Activated gamma-delta T cell treated with Interleukin-2 at 50 U/mL for 16 hours (primary cell): ENCODE measurements around the gene MYO5B.

ENCODE experiments used
- DNase-seq: peaks from one replicate; pipeline ENCODE4 v3.0.0-alpha.2; 2020

MYO5B gene

GRCh38 chr18:49875155-49875554 is 319.8 kb downstream of the MYO5B start:
- DNase-seq, result no peak

- DNase-seq, result no peak
Observed at GRCh38 chr18:49874238-49874637, 320.7 kb downstream of the MYO5B start.

- no peak for DNase-seq
Observed at GRCh38 chr18:49869354-49869753, 325.6 kb downstream of the MYO5B start.

GRCh38 chr18:49866680-49867079 is 328.3 kb downstream of the MYO5B start:
- no peak for DNase-seq

GRCh38 chr18:49865401-49865800 is 329.5 kb downstream of the MYO5B start:
- DNase-seq, result no peak

GRCh38 chr18:49863769-49864621 is 331.0 kb downstream of the MYO5B start:
- DNase-seq, result no peak

GRCh38 chr18:49862656-49863385 is 332.1 kb downstream of the MYO5B start:
- DNase-seq, result no peak

- no peak for DNase-seq
Observed at GRCh38 chr18:49861659-49862058, 333.3 kb downstream of the MYO5B start.

GRCh38 chr18:49859725-49860124 is 335.2 kb downstream of the MYO5B start:
- DNase-seq, result no peak

GRCh38 chr18:49859021-49859359 is 336.0 kb downstream of the MYO5B start:
- DNase-seq, result no peak

- DNase-seq, result peak; percentile 41
Observed at GRCh38 chr18:49858309-49859020, 336.5 kb downstream of the MYO5B start.

GRCh38 chr18:49857708-49858107 is 337.2 kb downstream of the MYO5B start:
- DNase-seq, result no peak

- no peak for DNase-seq
Observed at GRCh38 chr18:49856496-49856895, 338.5 kb downstream of the MYO5B start.

- DNase-seq, result no peak
Observed at GRCh38 chr18:49855711-49856415, 339.1 kb downstream of the MYO5B start.

GRCh38 chr18:49854681-49855080 is 340.3 kb downstream of the MYO5B start:
- DNase-seq, result no peak

- DNase-seq, result no peak
Observed at GRCh38 chr18:49853436-49853835, 341.5 kb downstream of the MYO5B start.

- DNase-seq, result no peak
Observed at GRCh38 chr18:49853011-49853410, 341.9 kb downstream of the MYO5B start.

GRCh38 chr18:49851624-49852023 is 343.3 kb downstream of the MYO5B start:
- no peak for DNase-seq

- no peak for DNase-seq
Observed at GRCh38 chr18:49850636-49851035, 344.3 kb downstream of the MYO5B start.

- DNase-seq, result no peak
Observed at GRCh38 chr18:49849331-49850217, 345.4 kb downstream of the MYO5B start.

- no peak for DNase-seq
Observed at GRCh38 chr18:49848115-49848514, 346.8 kb downstream of the MYO5B start.

GRCh38 chr18:49847524-49847923 is 347.4 kb downstream of the MYO5B start:
- no peak for DNase-seq
